ENCODE measurements around the gene ZDHHC11. TPM values are rescaled to one million over a fixed set of nuclear protein-coding genes. Genes with fewer than 3 reads are reported as not detected.
"Not testable (repeated sequence)": the region's sequence is repeated elsewhere in the genome, so short reads cannot be mapped to it uniquely, and the experiment has no call there.

Gene ZDHHC11
- polyA plus RNA-seq, 3 donors = 3.5 to 5.9 (median 4.2) TPM

- DNase-seq (ENCODE audit: low read depth in 3 of 3, low spot score in 2 of 3) = no peak
These were observed 30.2 kb upstream of the ZDHHC11 start for GRCh38 chr5:880816-881550.

- not testable (repeated sequence) for DNase-seq (ENCODE audit: low read depth in 3 of 3, low spot score in 2 of 3)
These were observed 27.9 kb upstream of the ZDHHC11 start for GRCh38 chr5:878677-879076.

- no peak for DNase-seq (ENCODE audit: low read depth in 3 of 3, low spot score in 2 of 3)
These were observed 27.3 kb upstream of the ZDHHC11 start for GRCh38 chr5:878125-878524.

GRCh38 chr5:876398-877365 is 25.9 kb upstream of the ZDHHC11 start:
- DNase-seq (ENCODE audit: low read depth in 3 of 3, low spot score in 2 of 3) = no peak

- DNase-seq (ENCODE audit: low read depth in 3 of 3, low spot score in 2 of 3) = no peak
These were observed 25.1 kb upstream of the ZDHHC11 start for GRCh38 chr5:875931-876330.

- no peak for DNase-seq (ENCODE audit: low read depth in 3 of 3, low spot score in 2 of 3)
These were observed 22.5 kb upstream of the ZDHHC11 start for GRCh38 chr5:873328-873727.

GRCh38 chr5:872301-872700 is 21.5 kb upstream of the ZDHHC11 start:
- DNase-seq (ENCODE audit: low read depth in 3 of 3, low spot score in 2 of 3) = no peak

GRCh38 chr5:871596-872298 is 21.0 kb upstream of the ZDHHC11 start:
- no peak for DNase-seq (ENCODE audit: low read depth in 3 of 3, low spot score in 2 of 3)

GRCh38 chr5:870956-871355 is 20.2 kb upstream of the ZDHHC11 start:
- no peak for DNase-seq (ENCODE audit: low read depth in 3 of 3, low spot score in 2 of 3)

- DNase-seq (ENCODE audit: low read depth in 3 of 3, low spot score in 2 of 3) = no peak
These were observed 17.8 kb upstream of the ZDHHC11 start for GRCh38 chr5:868428-869135.

- DNase-seq (ENCODE audit: low read depth in 3 of 3, low spot score in 2 of 3) = no peak
These were observed 16.6 kb upstream of the ZDHHC11 start for GRCh38 chr5:867300-867870.

- DNase-seq (ENCODE audit: low read depth in 3 of 3, low spot score in 2 of 3) = no peak
These were observed 15.0 kb upstream of the ZDHHC11 start for GRCh38 chr5:865771-866170.

GRCh38 chr5:865168-865521 is 14.4 kb upstream of the ZDHHC11 start:
- DNase-seq (ENCODE audit: low read depth in 3 of 3, low spot score in 2 of 3) = no peak

GRCh38 chr5:864492-865167 is 13.8 kb upstream of the ZDHHC11 start:
- no peak for DNase-seq (ENCODE audit: low read depth in 3 of 3, low spot score in 2 of 3)

- no peak for DNase-seq (ENCODE audit: low read depth in 3 of 3, low spot score in 2 of 3)
These were observed 12.5 kb upstream of the ZDHHC11 start for GRCh38 chr5:863244-863805.

GRCh38 chr5:862367-863243 is 11.8 kb upstream of the ZDHHC11 start:
- no peak for DNase-seq (ENCODE audit: low read depth in 3 of 3, low spot score in 2 of 3)

GRCh38 chr5:861442-862366 is 10.9 kb upstream of the ZDHHC11 start:
- no peak for DNase-seq (ENCODE audit: low read depth in 3 of 3, low spot score in 2 of 3)

Data from right renal cortex interstitium (tissue), 3 donors.